Endothelial cell of umbilical vein (primary cell): ENCODE data around the gene RPL11. TPM values are rescaled to one million over a fixed set of nuclear protein-coding genes. Genes with fewer than 3 reads are reported as not detected.

Source experiments
- BruUV-seq: library from RNA; stranded (reverse); fragments of 400-500 nt; replicated peaks from 2 replicates; lab custom pipeline; 2021; lab: Mats Ljungman, UMichigan
- CTCF ChIA-PET: fragments of 300-600, 350-600 bp; sonication (Branson Sonifier 250); formaldehyde crosslinking; loops from one replicate; lab custom pipeline; 2021; ENCODE audit warnings: antibody characterized with exemption, inconsistent platforms; lab: Charles Lee
- POLR2A ChIA-PET: fragments of 300-600, 350-600 bp; sonication (Branson Sonifier 250); formaldehyde crosslinking; loops from one replicate; lab custom pipeline; 2021; ENCODE audit warnings: antibody characterized with exemption, inconsistent platforms; lab: Charles Lee
- DNase-seq: peaks from one replicate; pipeline ENCODE4 v3.0.0-alpha.2; 2011; ENCODE audit warnings: low read depth, low spot score
- FAIRE-seq: peaks from 2 replicates; lab custom pipeline; 2011; peaks lifted over from hg19 to GRCh38; lab: Jason Lieb, UNC
- H2AFZ ChIP-seq: 2 replicates; pipeline ENCODE4 v1.6.0; 2012; ENCODE audit warnings: low read depth, low read length, control low read depth, inconsistent platforms
- H3K27ac ChIP-seq: 2 replicates; pipeline ENCODE4 v1.5.1; 2011; ENCODE audit warnings: low read depth, mild to moderate bottlenecking, control low read depth, low read length, moderate library complexity; ENCODE audit not compliant: insufficient read depth
- H3K27me3 ChIP-seq, 2 experiments: 2 replicates each; pipeline versions ENCODE4 v1.6.0 to v1.6.1; 2011; ENCODE audit warnings: low read length in 2 of 2, mixed read lengths in 1 of 2; ENCODE audit not compliant: control insufficient read depth in 2 of 2, insufficient read depth in 2 of 2
- H3K36me3 ChIP-seq, 2 experiments: 2 replicates in 1 of 2; 3 replicates in 1 of 2; pipeline ENCODE4 v1.5.1; 2011; ENCODE audit warnings: low read length in 2 of 2, mild to moderate bottlenecking in 1 of 2, moderate library complexity in 1 of 2; ENCODE audit not compliant: control insufficient read depth in 2 of 2, insufficient read depth in 2 of 2; ENCODE audit errors: extremely low read depth in 1 of 2
- H3K4me1 ChIP-seq: 3 replicates; pipeline ENCODE4 v1.5.1; 2011; ENCODE audit warnings: mild to moderate bottlenecking, low read length; ENCODE audit not compliant: control insufficient read depth, insufficient read depth; ENCODE audit errors: extremely low read depth
- H3K4me2 ChIP-seq: 2 replicates; pipeline ENCODE4 v1.6.1; 2011; ENCODE audit warnings: low read length, control low read depth, mixed read lengths; ENCODE audit not compliant: insufficient read depth
- H3K4me3 ChIP-seq, 3 experiments: fragments of 200-600 bp in 1 of 3; sonication (generic), shearing (Covaris generic) in 1 of 3; replicated peaks in 1 of 3; 2 replicates each; pipeline ENCODE4 v1.5.1; 2011 to 2016; ENCODE audit warnings: control low read depth in 3 of 3, low read length in 3 of 3, mild to moderate bottlenecking in 2 of 3, inconsistent platforms in 1 of 3, low read depth in 1 of 3, moderate library complexity in 1 of 3; ENCODE audit not compliant: insufficient read depth in 1 of 3
- H3K79me2 ChIP-seq: 2 replicates; pipeline ENCODE4 v1.6.0; 2012; ENCODE audit warnings: low read length, inconsistent platforms; ENCODE audit not compliant: control insufficient read depth, insufficient read depth
- H3K9ac ChIP-seq: replicated peaks from 2 replicates; pipeline ENCODE3; 2011; ENCODE audit warnings: low read length, control low read depth; ENCODE audit not compliant: insufficient read depth; ENCODE audit errors: extremely low read depth
- H3K9me1 ChIP-seq: replicated peaks from 3 replicates; pipeline ENCODE4 v1.6.0; 2011; ENCODE audit warnings: mild to moderate bottlenecking, low read length; ENCODE audit not compliant: control insufficient read depth, insufficient read depth; ENCODE audit errors: extremely low read depth
- H3K9me3 ChIP-seq: replicated peaks from 2 replicates; pipeline ENCODE4 v1.5.1; 2012; ENCODE audit warnings: low read length, inconsistent platforms; ENCODE audit not compliant: control insufficient read depth, insufficient read depth
- H4K20me1 ChIP-seq: replicated peaks from 2 replicates; pipeline ENCODE3; 2011; ENCODE audit warnings: mild to moderate bottlenecking, low read length; ENCODE audit not compliant: control insufficient read depth, insufficient read depth; ENCODE audit errors: extremely low read depth
- CTCF ChIP-seq, 2 donors: IDR thresholded peaks; 1 replicate in 1 of 2; 2 replicates in 1 of 2; pipeline ENCODE4 v1.5.1; 2011; ENCODE audit warnings: low read length in 2 of 2, mild to moderate bottlenecking in 2 of 2, moderate library complexity in 2 of 2, control low read depth in 1 of 2, inconsistent platforms in 1 of 2, low read depth in 1 of 2; ENCODE audit not compliant: insufficient read depth in 1 of 2; ENCODE audit errors: extremely low read depth in 1 of 2
- EZH2 ChIP-seq: IDR thresholded peaks from 2 replicates; pipeline ENCODE4 v1.6.1; 2012; ENCODE audit warnings: borderline replicate concordance, low read depth, mild to moderate bottlenecking, moderate library complexity, low read length, inconsistent platforms; ENCODE audit not compliant: severe bottlenecking
- FOS ChIP-seq: IDR thresholded peaks from 2 replicates; pipeline ENCODE4 v1.6.1; 2011; ENCODE audit warnings: mild to moderate bottlenecking, low read length, moderate library complexity, borderline replicate concordance; ENCODE audit not compliant: insufficient read depth
- GATA2 ChIP-seq: IDR thresholded peaks from 2 replicates; pipeline ENCODE4 v1.7.0; 2011; ENCODE audit warnings: low read depth, mild to moderate bottlenecking, moderate library complexity, mixed read lengths, low read length; ENCODE audit not compliant: insufficient read length, insufficient read depth
- JUN ChIP-seq: IDR thresholded peaks from 2 replicates; pipeline ENCODE4 v1.6.1; 2011; ENCODE audit warnings: borderline replicate concordance, low read depth; ENCODE audit not compliant: insufficient read length, insufficient read depth
- MAX ChIP-seq: IDR thresholded peaks from 2 replicates; pipeline ENCODE4 v1.6.1; 2011; ENCODE audit not compliant: insufficient read depth, insufficient read length
- MYC ChIP-seq: IDR thresholded peaks from one replicate; pipeline ENCODE4 v1.6.1; 2011; ENCODE audit warnings: mild to moderate bottlenecking, low read depth, low read length
- POLR2A ChIP-seq: IDR thresholded peaks from 2 replicates; pipeline ENCODE4 v1.6.1; 2012; ENCODE audit warnings: low read depth, mild to moderate bottlenecking, control low read depth, low read length
- POLR2AphosphoS5 ChIP-seq: IDR thresholded peaks from 2 replicates; pipeline ENCODE4 v1.6.1; 2012; ENCODE audit warnings: low read depth, mild to moderate bottlenecking, control low read depth, low read length, moderate library complexity; ENCODE audit not compliant: insufficient read depth
- dilution Hi-C: fragments of 300-500 bp; cut with MboI; formaldehyde crosslinking; loops from one replicate; pipeline ENCODE4 v1.15.0; 2019; ENCODE audit warnings: low sequenced_read_pairs; ENCODE audit not compliant: extremely low pct_ligation_motif_present
- intact Hi-C: fragments of 100-400 bp; cut with micrococcal nuclease; formaldehyde crosslinking; loops from one replicate; pipeline ENCODE4 v1.10.0; 2022
- polyA plus RNA-seq, 4 experiments: library from polyadenylated mRNA; depleted of rRNA in 3 of 4; stranded (reverse) in 3 of 4; unstranded in 1 of 4; fragments of >200 nt; gene quantifications; 2 replicates each; pipeline versions ENCODE4 v1.2.1 to v1.2.3, GENCODE V29; 2011 to 2012; ENCODE audit warnings: missing spikeins in 1 of 4
- total RNA-seq: library from RNA; stranded (reverse); gene quantifications from 2 replicates; pipeline ENCODE4 v1.2.3, GENCODE V29; 2021

RPL11 gene
- total and polyA plus RNA-seq, 2 donors (not counting 3 experiments of a cell fraction or from before 2014, with no cell fraction given), result 861 to 1,084 TPM

DNA sequence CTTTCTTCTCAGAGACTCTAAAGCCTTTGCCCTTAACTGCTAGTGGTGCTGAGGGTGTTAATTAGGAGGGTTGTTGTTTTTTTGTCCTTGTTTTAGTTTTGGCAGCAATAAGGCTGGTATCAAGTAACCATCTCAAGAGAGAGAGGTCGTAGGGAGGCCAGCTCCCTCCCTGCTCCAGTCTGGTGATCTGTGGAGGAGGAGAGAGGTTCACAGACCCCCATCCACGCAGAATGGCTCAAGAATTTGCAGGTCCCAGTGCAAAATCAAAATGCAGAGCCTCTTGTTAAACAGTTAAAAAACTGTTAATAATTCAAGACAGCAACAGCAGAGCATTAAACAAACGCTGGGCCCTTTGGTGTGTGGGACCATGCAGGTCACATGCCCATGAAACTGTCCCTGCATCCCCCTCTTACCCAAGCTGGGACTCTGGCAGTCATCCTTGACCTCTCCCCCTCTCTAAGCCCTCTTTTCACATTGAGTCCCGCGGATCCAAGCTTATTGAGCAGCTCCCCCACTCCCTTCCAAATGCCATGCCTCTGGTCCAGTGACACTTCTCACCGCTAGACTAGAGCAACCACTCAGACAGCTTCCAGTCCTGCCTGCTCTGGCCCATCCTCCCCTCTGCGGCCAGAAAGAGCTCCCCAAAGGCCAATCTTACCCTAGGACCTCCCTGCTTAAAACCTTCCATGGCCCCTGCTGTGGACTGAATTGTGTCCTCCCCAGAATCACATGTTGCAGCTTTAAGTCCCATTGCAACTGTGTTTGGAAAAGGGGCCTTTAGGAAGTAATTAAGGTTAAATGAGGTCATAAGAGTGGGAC is 47.7 kb upstream of the RPL11 start:
- Histone ChIP-seq H3K36me3 (no peaks in the 10 kb centered on the region), H3K9me3 (no peaks in the 10 kb centered on the region), H3K27ac (no peak overlapping the region), H3K9me1 (no peaks in the 10 kb centered on the region), H4K20me1 (no peaks in the 10 kb centered on the region), H3K4me2 (no peak overlapping the region), H3K4me1 (no peaks in the 10 kb centered on the region), H3K4me3 (no peak overlapping the region), H3K79me2 (no peaks in the 10 kb centered on the region), H2AFZ (no peak overlapping the region), H3K9ac (no peak overlapping the region), H3K27me3 (peaks cover 6 to 10% of the 10 kb centered on the region in 2 experiments)
- intact Hi-C loops, result no loop called here
- DNase-seq (no peak), FAIRE-seq (no peak)
- POLR2A ChIA-PET, result interaction anchor here (0.6 kb wide), 2 partner anchors 77 to 103 kb away, joined by 3 read pairs; no protein-coding TSS in a partner anchor
- CTCF ChIA-PET, result interaction anchor here (0.8 to 2.3 kb wide), 9 partner anchors 9 to 147 kb away, joined by 3 to 10 read pairs (median 6); no protein-coding TSS in a partner anchor
- dilution Hi-C loops, result no loop called here
- BruUV-seq, result no TSS peak
- TF ChIP-seq MYC (no peak), GATA2 (no peak), POLR2A (no peak), POLR2AphosphoS5 (no peak), FOS (no peak), CTCF (IDR thresholded peaks at IDR 0.05; ENCODE audit: extremely low read depth in 1 of 2, insufficient read depth in 1 of 2, low read depth in 1 of 2, low read length in 2 of 2) (no peak), JUN (no peak), EZH2 (no peak), MAX (no peak)
